NT2/D1 (cell line): Measurements from ENCODE around the gene RNF212.

Experiments
- YY1 ChIP-seq: IDR thresholded peaks from 2 replicates; pipeline ENCODE4 v1.6.1; 2011; ENCODE audit not compliant: insufficient read length, insufficient read depth
- ZNF274 ChIP-seq: IDR thresholded peaks from 2 replicates; pipeline ENCODE4 v1.6.1; 2011; ENCODE audit warnings: mild to moderate bottlenecking, low read depth, low read length

GRCh38 chr4:1077711-1078477 is 35.5 kb downstream of the RNF212 start:
- TF ChIP-seq YY1, result no peak
- TF ChIP-seq ZNF274, result no peak
